B cell (primary cell): ENCODE results near the gene CCDC38. TPM values are rescaled to one million over a fixed set of nuclear protein-coding genes. Genes with fewer than 3 reads are reported as not detected.

ENCODE experiments used
- ATAC-seq: fragments of 200-7000 bp; cut with Tn5 transposase; one replicate; pipeline ENCODE4 v1.10.0; 2021; ENCODE audit warnings: low read depth, mild to moderate bottlenecking, moderate number of reproducible peaks, moderate library complexity
- CTCF ChIA-PET: fragments of 350-600 bp; sonication (Branson Sonifier 250); formaldehyde crosslinking; loops from one replicate; lab custom pipeline; 2021; ENCODE audit warnings: antibody characterized with exemption, inconsistent platforms; lab: Charles Lee
- POLR2A ChIA-PET: fragments of 350-600 bp; sonication (Branson Sonifier 250); formaldehyde crosslinking; loops from one replicate; lab custom pipeline; 2021; ENCODE audit warnings: antibody characterized with exemption; lab: Charles Lee
- DNase-seq: peaks from one replicate; pipeline ENCODE4 v3.0.0; 2013
- H2AFZ ChIP-seq: 2 replicates; pipeline ENCODE4 v1.6.1; 2012; ENCODE audit warnings: mild to moderate bottlenecking, low read depth, low read length; ENCODE audit not compliant: insufficient read depth, poor library complexity, severe bottlenecking
- H3K27ac ChIP-seq, 2 donors: 1 replicate in 1 of 2; 2 replicates in 1 of 2; pipeline ENCODE4 v1.5.1; 2012 to 2013; ENCODE audit warnings: low read length in 2 of 2, mild to moderate bottlenecking in 2 of 2, moderate library complexity in 1 of 2
- H3K27me3 ChIP-seq, 4 experiments: fragments of 200-600 bp in 1 of 4; sonication (generic) in 1 of 4; replicated peaks in 1 of 4; 1 replicate in 2 of 4; 2 replicates in 2 of 4; pipeline versions ENCODE4 v1.6.1 to v1.7.0; 2013 to 2016; ENCODE audit warnings: low read length in 3 of 4, mild to moderate bottlenecking in 2 of 4, mixed read lengths in 1 of 4, moderate library complexity in 1 of 4; ENCODE audit not compliant: insufficient read depth in 4 of 4, control insufficient read depth in 3 of 4; ENCODE audit errors: control extremely low read depth in 1 of 4
- H3K36me3 ChIP-seq, 2 experiments: replicated peaks in 1 of 2; 1 replicate in 1 of 2; 2 replicates in 1 of 2; pipeline versions ENCODE4 v1.6.1 to v1.7.1; 2013; ENCODE audit warnings: low read length in 1 of 2; ENCODE audit not compliant: insufficient read depth in 2 of 2, control insufficient read depth in 1 of 2; ENCODE audit errors: control extremely low read depth in 1 of 2, extremely low read depth in 1 of 2
- H3K4me1 ChIP-seq, 2 donors: fragments of 200-600 bp in 1 of 2; sonication (generic) in 1 of 2; 1 replicate in 1 of 2; 2 replicates in 1 of 2; pipeline versions ENCODE4 v1.5.1 to v1.6.1; 2013 to 2017; ENCODE audit warnings: low read length in 2 of 2; ENCODE audit not compliant: control insufficient read depth in 2 of 2, insufficient read depth in 2 of 2
- H3K4me2 ChIP-seq: replicated peaks from 2 replicates; pipeline ENCODE3; 2012; ENCODE audit warnings: mild to moderate bottlenecking, low read depth, low read length; ENCODE audit not compliant: poor library complexity, severe bottlenecking
- H3K4me3 ChIP-seq, 5 experiments: fragments of 200-600 bp in 1 of 5; sonication (generic) in 1 of 5; 1 replicate in 3 of 5; 2 replicates in 2 of 5; pipeline versions ENCODE4 v1.5.1 to v1.7.0; 2011 to 2016; ENCODE audit warnings: low read length in 4 of 5, mild to moderate bottlenecking in 4 of 5, low read depth in 2 of 5, control low read depth in 1 of 5, moderate library complexity in 1 of 5; ENCODE audit not compliant: insufficient read depth in 1 of 5; ENCODE audit errors: control extremely low read depth in 1 of 5, extremely low read depth in 1 of 5
- H3K79me2 ChIP-seq: fragments of 200-600 bp; sonication (generic); one replicate; pipeline ENCODE4 v1.6.0; 2016; ENCODE audit warnings: low read length; ENCODE audit not compliant: control insufficient read depth, insufficient read depth
- H3K9ac ChIP-seq: fragments of 200-600 bp; sonication (generic); 2 replicates; pipeline ENCODE4 v1.6.1; 2017; ENCODE audit warnings: mild to moderate bottlenecking, low read length, moderate library complexity
- H3K9me3 ChIP-seq, 3 donors: one replicate each; pipeline versions ENCODE4 v1.6.1 to v1.7.1; 2013; ENCODE audit warnings: low read length in 2 of 3; ENCODE audit not compliant: control insufficient read depth in 2 of 3, insufficient read depth in 1 of 3; ENCODE audit errors: control extremely low read depth in 1 of 3
- H4K20me1 ChIP-seq: 2 replicates; pipeline ENCODE4 v1.6.0; 2012; ENCODE audit warnings: mild to moderate bottlenecking, low read length; ENCODE audit not compliant: insufficient read depth, control insufficient read depth, poor library complexity, severe bottlenecking
- H3K27ac Mint-ChIP-seq: one replicate; pipeline ENCODE4 v1.8.0; 2021; ENCODE audit warnings: mixed read lengths
- H3K27me3 Mint-ChIP-seq: one replicate; pipeline ENCODE4 v1.8.0; 2021; ENCODE audit warnings: mixed read lengths
- H3K4me1 Mint-ChIP-seq: one replicate; pipeline ENCODE4 v1.8.0; 2021; ENCODE audit warnings: mixed read lengths
- H3K4me3 Mint-ChIP-seq: one replicate; pipeline ENCODE4 v1.8.0; 2021; ENCODE audit warnings: mixed read lengths
- H3K9me3 Mint-ChIP-seq: one replicate; pipeline ENCODE4 v1.8.0; 2022; ENCODE audit warnings: mixed read lengths; ENCODE audit not compliant: insufficient read depth
- CTCF ChIP-seq: fragments of 200-600 bp; IDR thresholded peaks from one replicate; pipeline ENCODE4 v1.8.0; 2022; ENCODE audit warnings: antibody characterized with exemption, mild to moderate bottlenecking
- EZH2 ChIP-seq: IDR thresholded peaks from 2 replicates; pipeline ENCODE4 v1.6.1; 2012; ENCODE audit warnings: borderline replicate concordance, low read depth, mild to moderate bottlenecking, moderate library complexity, low read length; ENCODE audit not compliant: insufficient read depth, poor library complexity, severe bottlenecking
- WGBS: methylation state at CpG from one replicate; pipeline ENCODE4 v1.1.5; 2013; ENCODE audit warnings: missing lambda C conversion rate; ENCODE audit not compliant: insufficient coverage; 5-methylcytosine and 5-hydroxymethylcytosine counted together
- intact Hi-C: fragments of 100-400 bp; cut with micrococcal nuclease; formaldehyde crosslinking; loops from one replicate; pipeline ENCODE4 v1.10.0; 2022
- polyA plus RNA-seq: library from polyadenylated mRNA; depleted of rRNA; stranded (reverse); fragments of >200 nt; gene quantifications from 2 replicates; pipeline ENCODE4 v1.2.3, GENCODE V29; 2012
- total RNA-seq, 2 donors: library from RNA; stranded (reverse); fragments of 120-200 nt in 1 of 2; gene quantifications; 1 replicate in 1 of 2; 2 replicates in 1 of 2; pipeline versions ENCODE4 v1.2.3 to v1.2.4, GENCODE V29; 2013 to 2022

The CCDC38 gene
- total and polyA plus RNA-seq, 2 donors (not counting 1 experiment from before 2014, with no cell fraction given) = 1.3 TPM; not detected in 1

GRCh38 chr12:95838125-95838524 is 104.3 kb downstream of the CCDC38 start:
- H3K27me3 Mint-ChIP-seq = peaks cover 27% of the 10 kb centered on the region
- Histone ChIP-seq H3K27me3 (peaks cover 0 to 6% (median 0%) of the 10 kb centered on the region in 4 experiments), H2AFZ (peak overlapping the region; percentile 30), H3K4me3 (no peak overlapping the region), H4K20me1 (no peaks in the 10 kb centered on the region), H3K79me2 (no peaks in the 10 kb centered on the region), H3K4me1 (no peaks in the 10 kb centered on the region), H3K27ac (no peak overlapping the region), H3K9me3 (no peaks in the 10 kb centered on the region), H3K9ac (no peak overlapping the region), H3K4me2 (no peak overlapping the region), H3K36me3 (no peaks in the 10 kb centered on the region)
- no peak overlapping the region for H3K27ac Mint-ChIP-seq
- DNase-seq = no peak
- H3K4me1 Mint-ChIP-seq = peaks cover 2% of the 10 kb centered on the region
- no peak overlapping the region for H3K4me3 Mint-ChIP-seq
- intact Hi-C loops = no loop called here
- 9% methylated on average over 7 of the region's 11 CpGs for WGBS
- H3K9me3 Mint-ChIP-seq = no peaks in the 10 kb centered on the region
- CTCF ChIA-PET = no interaction called here
- ATAC-seq = no peak
- TF ChIP-seq CTCF (no peak), EZH2 (no peak)
- POLR2A ChIA-PET = no interaction called here

GRCh38 chr12:95837240-95838038 is 105.0 kb downstream of the CCDC38 start:
- Mint-ChIP-seq H3K4me3 (no peak overlapping the region), H3K27ac (no peak overlapping the region), H3K9me3 (no peaks in the 10 kb centered on the region), H3K4me1 (peaks cover 2% of the 10 kb centered on the region), H3K27me3 (peaks cover 28% of the 10 kb centered on the region)
- intact Hi-C loops = no loop called here
- TF ChIP-seq EZH2 (no peak), CTCF (no peak)
- Histone ChIP-seq H3K9ac (no peak overlapping the region), H3K27ac (no peak overlapping the region), H3K36me3 (no peaks in the 10 kb centered on the region), H3K4me1 (no peaks in the 10 kb centered on the region), H3K4me3 (no peak overlapping the region), H2AFZ (peak overlapping the region; percentile 30), H3K27me3 (peaks cover 0 to 6% (median 2%) of the 10 kb centered on the region in 4 experiments), H3K79me2 (no peaks in the 10 kb centered on the region), H4K20me1 (no peaks in the 10 kb centered on the region), H3K9me3 (no peaks in the 10 kb centered on the region), H3K4me2 (no peak overlapping the region)
- CTCF ChIA-PET = no interaction called here
- ATAC-seq (no peak), DNase-seq (no peak)
- 84% methylated on average over 7 of the region's 10 CpGs for WGBS
- POLR2A ChIA-PET = no interaction called here
